HG03469 (cell line): ENCODE measurements around the gene CLIC3.
"Not testable (repeated sequence)": the region's sequence is repeated elsewhere in the genome, so short reads cannot be mapped to it uniquely, and the experiment has no call there.

ENCODE experiments used
- ATAC-seq: cut with Tn5 transposase; IDR thresholded peaks from one replicate; pipeline ENCODE4 v1.9.1; 2021; ENCODE audit warnings: mild to moderate bottlenecking, moderate library complexity, moderate number of reproducible peaks; ENCODE audit not compliant: unreplicated experiment

CLIC3 gene, protein sequence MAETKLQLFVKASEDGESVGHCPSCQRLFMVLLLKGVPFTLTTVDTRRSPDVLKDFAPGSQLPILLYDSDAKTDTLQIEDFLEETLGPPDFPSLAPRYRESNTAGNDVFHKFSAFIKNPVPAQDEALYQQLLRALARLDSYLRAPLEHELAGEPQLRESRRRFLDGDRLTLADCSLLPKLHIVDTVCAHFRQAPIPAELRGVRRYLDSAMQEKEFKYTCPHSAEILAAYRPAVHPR

DNA sequence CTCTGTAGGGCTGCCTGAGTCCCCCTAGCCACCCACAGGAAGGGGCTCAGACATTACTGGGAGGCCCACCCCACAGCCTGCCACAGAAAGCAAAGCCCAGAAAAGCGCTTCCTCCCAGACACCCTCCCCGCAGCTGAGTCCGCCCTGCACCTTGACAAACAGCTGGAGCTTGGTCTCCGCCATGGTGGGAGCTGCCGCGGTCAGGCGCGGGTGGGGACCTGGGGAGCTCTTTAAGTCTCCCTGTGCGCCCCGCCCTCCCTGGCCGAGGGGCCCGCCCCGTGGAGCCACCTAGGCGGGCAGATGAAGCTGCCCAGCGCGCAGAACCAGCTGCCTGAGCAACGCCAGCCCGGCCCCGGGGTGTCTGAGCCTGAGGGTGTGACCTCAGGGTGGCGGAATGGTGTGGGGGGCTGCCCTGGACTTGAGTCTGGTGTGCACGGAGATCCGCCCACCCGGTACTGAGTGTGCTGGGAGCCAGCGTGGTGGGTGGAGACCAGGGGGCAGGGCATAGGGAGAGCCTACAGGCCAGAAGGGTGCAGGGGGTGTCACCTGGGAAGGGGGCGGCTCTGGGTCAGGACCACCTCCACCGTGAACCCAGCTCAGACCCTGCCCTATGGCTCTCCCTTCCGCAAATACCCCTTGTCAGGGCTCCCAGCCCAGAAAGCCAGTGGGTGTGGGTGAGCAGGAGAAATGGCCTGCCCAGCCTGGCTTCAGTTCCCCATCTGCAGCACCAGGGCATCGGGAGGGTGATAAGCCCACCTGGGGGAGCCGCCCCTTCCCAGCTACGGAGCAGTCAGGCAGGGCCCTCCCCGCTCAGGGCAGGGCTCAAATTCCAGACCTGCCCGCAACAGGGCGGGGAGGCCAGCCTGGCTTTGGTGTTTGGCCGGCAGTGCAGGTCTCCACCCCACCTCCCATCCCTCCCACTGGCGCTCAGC is at the start of gene CLIC3:
Gene CLIC3 (minus strand): TSS at position 208 of the 932 bp plus-strand sequence. CDS start 25 bp downstream, at position 183.
- ATAC-seq = no peak

GRCh38 chr9:137045294-137046087 is 49.1 kb upstream of the CLIC3 start:
- no peak for ATAC-seq

- no peak for ATAC-seq
These were observed 48.3 kb upstream of the CLIC3 start for GRCh38 chr9:137044502-137045177.

- no peak for ATAC-seq
These were observed 47.7 kb upstream of the CLIC3 start for GRCh38 chr9:137044037-137044436.

GRCh38 chr9:137042751-137043727 is 46.7 kb upstream of the CLIC3 start:
- ATAC-seq = no peak

DNA sequence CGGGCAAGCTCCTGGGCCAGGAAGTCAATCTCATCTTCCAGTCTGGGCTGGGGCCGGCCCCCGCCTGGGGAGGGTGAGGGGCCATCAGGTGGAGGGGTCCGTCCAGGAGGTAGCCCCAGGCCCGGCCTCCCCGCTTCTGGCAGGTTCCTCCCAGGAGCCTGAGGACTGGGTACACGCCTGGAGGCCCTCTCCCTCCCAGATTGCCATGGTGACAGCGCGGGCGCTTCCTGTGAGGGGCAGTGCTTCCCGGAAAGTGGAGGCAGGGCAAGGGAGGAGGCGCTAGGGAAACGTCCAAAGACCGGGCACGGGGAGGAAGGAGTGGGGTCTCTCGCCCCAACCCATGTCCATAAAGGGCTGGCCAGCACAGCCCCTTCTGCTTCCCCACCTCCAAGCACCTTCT is 44.8 kb upstream of the CLIC3 start:
- no peak for ATAC-seq

DNA sequence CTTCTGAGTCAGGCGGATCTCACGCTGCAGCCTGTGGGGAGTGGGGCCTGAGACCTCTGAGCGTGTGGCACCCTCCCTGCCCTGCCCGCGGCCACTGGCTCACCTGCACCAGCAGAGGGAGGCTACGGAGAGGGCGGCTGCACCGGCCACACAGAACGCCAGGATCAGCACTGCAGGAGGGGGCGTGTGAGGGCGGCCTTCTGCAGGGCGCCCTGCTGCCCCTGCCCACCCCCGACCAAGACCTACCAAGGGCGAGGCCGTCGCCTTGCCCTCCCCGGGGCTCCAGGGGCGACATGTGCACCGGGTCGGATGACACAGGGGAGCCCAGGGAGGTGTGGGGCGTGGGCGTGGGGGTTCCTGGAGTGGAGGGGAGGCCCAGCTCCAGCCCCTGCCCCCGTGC is 44.2 kb upstream of the CLIC3 start:
- no peak for ATAC-seq

DNA sequence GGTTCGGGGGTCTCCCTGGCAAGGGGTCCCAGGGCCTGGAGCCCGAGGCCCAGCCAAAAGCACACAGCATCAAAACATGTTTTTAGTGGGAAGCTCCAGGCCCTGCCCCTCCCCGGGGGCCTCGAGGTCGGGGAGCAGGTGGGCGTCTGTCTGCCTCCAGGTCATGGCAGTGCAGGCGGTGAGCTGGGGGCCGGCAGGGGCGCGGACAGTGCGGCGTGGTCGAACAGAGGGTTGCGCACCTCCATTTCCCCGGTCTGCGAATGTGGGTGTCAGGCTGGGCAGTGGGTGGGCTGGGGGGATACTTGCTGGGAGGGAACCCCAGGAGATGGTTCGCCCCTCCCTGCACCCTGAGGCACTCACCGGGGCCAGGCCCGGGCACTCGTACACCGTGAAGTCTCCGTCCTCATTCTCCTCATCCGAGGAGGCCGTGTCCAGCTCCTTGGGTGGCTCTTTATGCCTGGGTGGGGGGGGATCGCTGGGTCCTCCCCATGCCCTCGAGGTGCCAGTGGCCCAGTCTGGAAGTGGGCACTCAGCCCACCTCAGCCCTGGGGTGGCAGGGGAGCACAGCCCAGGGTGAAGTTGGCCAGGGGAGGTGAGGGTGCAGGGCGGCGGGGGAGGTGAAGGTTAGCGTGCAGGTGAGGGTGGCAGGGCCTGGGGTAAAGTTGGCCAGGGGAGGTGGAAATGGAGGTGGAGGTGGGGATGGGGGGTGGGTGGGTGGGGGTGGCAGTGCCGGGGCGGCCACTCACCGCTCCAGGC is 43.4 kb upstream of the CLIC3 start:
- ATAC-seq = no peak

- no peak for ATAC-seq
These were observed 42.5 kb upstream of the CLIC3 start for GRCh38 chr9:137038916-137039315.

DNA sequence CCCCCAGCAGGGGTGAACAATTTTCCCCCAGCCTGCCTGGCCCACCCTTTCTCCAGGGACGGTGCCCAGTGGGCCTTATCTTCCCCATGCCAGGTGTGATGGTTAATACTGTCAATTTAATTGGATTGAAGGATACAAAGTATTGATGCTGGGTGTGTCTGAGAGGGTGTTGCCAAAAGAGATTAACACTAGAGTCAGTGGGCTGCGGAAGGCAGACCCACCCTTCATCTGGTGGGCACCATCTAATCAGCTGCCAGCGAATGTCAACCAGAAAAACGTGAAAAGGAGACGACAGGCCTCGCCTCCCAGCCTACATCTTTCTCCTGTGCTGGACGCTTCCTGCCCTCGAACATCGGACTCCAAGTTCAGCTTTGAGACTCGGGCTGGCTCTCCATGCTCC is 41.1 kb upstream of the CLIC3 start:
- no peak for ATAC-seq

- ATAC-seq = no peak
These were observed 40.7 kb upstream of the CLIC3 start for GRCh38 chr9:137037035-137037434.

- ATAC-seq = no peak
These were observed 39.6 kb upstream of the CLIC3 start for GRCh38 chr9:137035937-137036336.

DNA sequence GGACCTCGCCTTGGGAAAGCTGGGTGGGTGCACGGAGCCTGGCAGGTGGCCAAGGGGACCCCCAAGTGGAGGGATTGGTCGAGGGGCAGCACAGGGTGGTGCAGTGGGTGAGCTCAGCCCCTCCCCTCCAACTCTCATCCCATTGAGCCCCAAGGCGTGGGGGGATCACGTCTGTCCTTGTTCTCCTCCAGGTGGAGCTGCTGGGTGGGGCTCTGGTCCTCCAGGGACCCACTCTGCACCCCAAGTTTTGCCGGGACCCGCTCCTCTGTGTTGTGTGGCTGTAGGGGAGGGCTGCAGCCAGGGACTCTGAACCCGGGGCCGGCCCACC is 39.1 kb upstream of the CLIC3 start:
- no peak for ATAC-seq

- ATAC-seq = no peak
These were observed 38.5 kb upstream of the CLIC3 start for GRCh38 chr9:137034709-137035506.

DNA sequence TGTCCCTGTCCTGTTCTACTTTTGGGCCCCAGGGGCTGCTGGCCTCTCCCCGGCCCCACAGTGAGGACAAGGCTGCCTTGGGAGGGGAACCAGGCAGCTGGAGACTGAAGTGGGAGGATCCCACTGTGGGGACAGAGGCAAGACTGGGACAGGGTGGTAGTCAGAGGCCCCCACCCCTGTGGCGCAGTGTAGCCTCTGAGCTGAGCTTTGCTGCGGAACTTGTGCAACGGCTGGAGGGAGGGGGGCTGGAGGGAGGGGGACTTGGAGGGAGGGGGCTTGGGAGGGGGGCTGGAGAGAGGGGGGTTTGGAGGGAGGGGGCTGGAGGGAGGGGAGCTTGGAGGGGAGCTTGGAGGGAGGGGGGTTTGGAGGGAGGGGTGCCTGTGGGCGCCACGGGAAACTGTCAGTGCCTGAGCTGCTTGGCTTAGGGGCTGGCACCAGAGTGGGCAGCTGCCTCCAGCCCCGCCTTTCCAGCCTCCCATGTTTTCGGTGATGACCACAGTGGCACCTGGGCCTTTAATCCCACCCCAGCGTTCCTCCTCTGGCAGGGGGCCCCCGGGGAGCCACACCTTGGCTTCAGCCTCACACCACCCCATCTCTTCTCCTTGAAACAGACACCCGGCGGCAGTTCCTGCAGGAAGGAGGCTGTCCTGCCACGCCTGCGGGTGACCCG is 37.8 kb upstream of the CLIC3 start:
- ATAC-seq = no peak

GRCh38 chr9:137033481-137033880 is 37.1 kb upstream of the CLIC3 start:
- not testable (repeated sequence) for ATAC-seq

- no peak for ATAC-seq
These were observed 36.5 kb upstream of the CLIC3 start for GRCh38 chr9:137032858-137033257.
